Activated CD8-positive, alpha-beta T cell treated with anti-CD3 and anti-CD28 coated beads for 36 hours (primary cell): Measurements from ENCODE around the gene DCXR. TPM values are rescaled to one million over a fixed set of nuclear protein-coding genes. Genes with fewer than 3 reads are reported as not detected.

Experiments
- ATAC-seq: fragments of 200-7000 bp; cut with Tn5 transposase; one replicate; pipeline ENCODE4 v1.10.0; 2021; ENCODE audit warnings: mild to moderate bottlenecking, moderate library complexity
- CTCF ChIA-PET: fragments of 350-600 bp; sonication (Branson Sonifier 250); formaldehyde crosslinking; loops from one replicate; lab custom pipeline; 2021; ENCODE audit warnings: antibody characterized with exemption; lab: Charles Lee
- POLR2A ChIA-PET: fragments of 350-600 bp; sonication (Branson Sonifier 250); formaldehyde crosslinking; loops from one replicate; lab custom pipeline; 2021; ENCODE audit warnings: antibody characterized with exemption; lab: Charles Lee
- DNase-seq: peaks from one replicate; pipeline ENCODE4 v3.0.0-alpha.2; 2020
- H3K27ac Mint-ChIP-seq: one replicate; pipeline ENCODE4 v1.8.0; 2021; ENCODE audit warnings: mild to moderate bottlenecking, mixed read lengths
- H3K27me3 Mint-ChIP-seq: one replicate; pipeline ENCODE4 v1.8.0; 2021; ENCODE audit warnings: mixed read lengths
- H3K36me3 Mint-ChIP-seq: one replicate; pipeline ENCODE4 v1.8.0; 2021; ENCODE audit warnings: low read depth, mixed read lengths
- H3K4me1 Mint-ChIP-seq: one replicate; pipeline ENCODE4 v1.8.0; 2021; ENCODE audit warnings: low read depth, mixed read lengths
- H3K4me3 Mint-ChIP-seq: one replicate; pipeline ENCODE4 v1.8.0; 2021; ENCODE audit warnings: mild to moderate bottlenecking, moderate library complexity, mixed read lengths
- H3K9me3 Mint-ChIP-seq: one replicate; pipeline ENCODE4 v1.8.0; 2021; ENCODE audit warnings: mixed read lengths
- intact Hi-C: fragments of 100-400 bp; cut with micrococcal nuclease; formaldehyde crosslinking; loops from one replicate; pipeline ENCODE4 v1.10.0; 2022
- total RNA-seq, 2 experiments: library from RNA; stranded (reverse); gene quantifications; one replicate each; pipeline ENCODE4 v1.2.3, GENCODE V29; 2021
- TF ChIP-seq, protein P1 (sequence below): fragments of 200-600 bp; IDR thresholded peaks from one replicate; pipeline ENCODE4 v1.8.0; 2022; ENCODE audit warnings: antibody characterized with exemption, mild to moderate bottlenecking

The DCXR gene
- total RNA-seq, 2 experiments from 2014 or later = 99.2 to 101 TPM

DNA sequence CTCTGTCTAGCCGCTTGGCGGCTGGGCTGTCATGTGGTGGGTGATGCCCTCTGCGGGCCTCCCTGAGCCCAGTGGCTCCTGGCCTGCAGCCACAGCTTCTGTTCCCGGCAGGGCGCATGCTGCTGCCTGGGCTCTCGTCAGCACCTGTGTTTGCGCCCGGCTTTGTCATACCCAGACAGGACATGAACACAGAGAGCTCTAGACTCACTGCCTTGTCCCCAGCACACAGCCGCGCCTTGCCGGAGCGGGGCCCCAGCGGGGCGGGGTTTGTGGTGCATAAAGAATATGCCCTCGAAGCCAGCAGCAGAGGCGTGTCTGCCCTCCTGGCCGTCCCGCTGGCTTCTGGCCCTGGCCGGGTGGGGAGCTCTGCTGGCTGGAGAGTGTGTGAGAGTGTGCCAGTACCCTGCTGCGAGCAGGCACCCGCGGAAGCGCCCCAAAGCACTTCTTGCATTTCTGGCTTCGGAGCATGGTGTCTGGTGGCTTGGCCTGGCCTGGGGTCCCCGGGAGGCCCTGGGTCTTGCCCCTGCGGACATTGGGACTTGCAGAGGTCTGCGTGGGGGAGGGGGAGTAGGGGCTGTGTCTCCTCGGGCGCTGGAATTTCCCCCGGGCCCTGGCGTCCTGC lies 45.7 kb downstream of the DCXR start:
- DNase-seq (no peak), ATAC-seq (no peak)
- ChIA-PET POLR2A (interaction anchor here (1.1 kb wide), 1 partner anchor 13 kb away, joined by 3 read pairs; no protein-coding TSS in a partner anchor), CTCF (interaction anchor here (1.0 to 1.6 kb wide), 3 partner anchors 28 to 32 kb away, joined by 3 to 6 read pairs (median 4); no protein-coding TSS in a partner anchor)
- H3K4me3 Mint-ChIP-seq = no peak overlapping the region
- no peaks in the 10 kb centered on the region for H3K27me3 Mint-ChIP-seq
- no peaks in the 10 kb centered on the region for H3K9me3 Mint-ChIP-seq
- H3K27ac Mint-ChIP-seq = no peak overlapping the region
- no peaks in the 10 kb centered on the region for H3K4me1 Mint-ChIP-seq
- intact Hi-C loops = no loop called here
- no peaks in the 10 kb centered on the region for H3K36me3 Mint-ChIP-seq
- TF ChIP-seq, protein P1, sequence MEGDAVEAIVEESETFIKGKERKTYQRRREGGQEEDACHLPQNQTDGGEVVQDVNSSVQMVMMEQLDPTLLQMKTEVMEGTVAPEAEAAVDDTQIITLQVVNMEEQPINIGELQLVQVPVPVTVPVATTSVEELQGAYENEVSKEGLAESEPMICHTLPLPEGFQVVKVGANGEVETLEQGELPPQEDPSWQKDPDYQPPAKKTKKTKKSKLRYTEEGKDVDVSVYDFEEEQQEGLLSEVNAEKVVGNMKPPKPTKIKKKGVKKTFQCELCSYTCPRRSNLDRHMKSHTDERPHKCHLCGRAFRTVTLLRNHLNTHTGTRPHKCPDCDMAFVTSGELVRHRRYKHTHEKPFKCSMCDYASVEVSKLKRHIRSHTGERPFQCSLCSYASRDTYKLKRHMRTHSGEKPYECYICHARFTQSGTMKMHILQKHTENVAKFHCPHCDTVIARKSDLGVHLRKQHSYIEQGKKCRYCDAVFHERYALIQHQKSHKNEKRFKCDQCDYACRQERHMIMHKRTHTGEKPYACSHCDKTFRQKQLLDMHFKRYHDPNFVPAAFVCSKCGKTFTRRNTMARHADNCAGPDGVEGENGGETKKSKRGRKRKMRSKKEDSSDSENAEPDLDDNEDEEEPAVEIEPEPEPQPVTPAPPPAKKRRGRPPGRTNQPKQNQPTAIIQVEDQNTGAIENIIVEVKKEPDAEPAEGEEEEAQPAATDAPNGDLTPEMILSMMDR = no peak

DNA sequence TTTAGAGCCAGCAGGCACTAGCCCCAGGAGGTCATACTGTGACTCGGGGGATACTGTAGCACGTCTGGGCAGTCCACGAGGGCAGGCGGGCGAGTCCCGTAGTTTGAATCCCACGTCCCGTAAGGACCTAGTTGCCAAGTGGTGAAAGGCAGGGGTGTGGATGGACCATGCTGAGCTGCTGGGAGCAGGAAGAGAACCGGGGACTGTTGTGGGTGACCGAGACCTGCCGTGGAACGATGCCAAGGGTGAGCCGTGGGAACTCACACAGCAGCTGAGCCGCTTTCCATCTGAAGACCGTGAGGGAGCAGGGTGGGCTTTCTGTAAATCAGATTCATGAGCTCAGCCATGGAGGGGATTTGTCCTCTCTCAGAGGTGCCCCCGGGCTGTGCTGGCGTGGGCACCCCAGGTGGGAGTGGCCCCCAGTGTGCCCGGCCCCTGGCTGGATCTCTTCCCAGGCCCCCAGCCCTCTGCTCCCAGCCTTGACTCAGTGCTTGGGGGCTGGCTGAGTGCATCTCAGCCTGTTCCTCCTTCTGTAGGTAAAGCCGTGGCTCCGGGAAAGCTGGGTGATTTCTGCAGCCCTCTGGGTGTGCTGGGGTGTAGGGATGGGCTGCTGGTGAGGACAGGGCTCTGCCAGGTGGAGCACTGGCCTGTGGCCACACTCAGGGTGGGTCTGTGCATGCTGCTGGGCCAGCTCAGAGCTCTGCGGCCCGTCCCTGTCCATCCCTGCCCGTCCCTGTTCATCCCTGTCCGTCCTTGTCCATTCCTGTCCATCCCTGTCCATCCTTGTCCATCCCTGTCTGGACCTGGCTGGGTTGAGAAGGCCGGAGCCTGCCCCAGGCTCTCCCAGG lies 46.4 kb downstream of the DCXR start:
- Mint-ChIP-seq H3K27ac (no peak overlapping the region), H3K9me3 (no peaks in the 10 kb centered on the region), H3K4me3 (no peak overlapping the region), H3K4me1 (no peaks in the 10 kb centered on the region), H3K27me3 (no peaks in the 10 kb centered on the region), H3K36me3 (no peaks in the 10 kb centered on the region)
- TF ChIP-seq, protein P1 = no peak
- DNase-seq (no peak), ATAC-seq (no peak)
- ChIA-PET POLR2A (interaction anchor here (1.1 kb wide), 1 partner anchor 13 kb away, joined by 3 read pairs; no protein-coding TSS in a partner anchor), CTCF (interaction anchor here (1.4 to 1.6 kb wide), 2 partner anchors 29 to 31 kb away, joined by 4 to 6 read pairs; no protein-coding TSS in a partner anchor)
- intact Hi-C loops = no loop called here

DNA sequence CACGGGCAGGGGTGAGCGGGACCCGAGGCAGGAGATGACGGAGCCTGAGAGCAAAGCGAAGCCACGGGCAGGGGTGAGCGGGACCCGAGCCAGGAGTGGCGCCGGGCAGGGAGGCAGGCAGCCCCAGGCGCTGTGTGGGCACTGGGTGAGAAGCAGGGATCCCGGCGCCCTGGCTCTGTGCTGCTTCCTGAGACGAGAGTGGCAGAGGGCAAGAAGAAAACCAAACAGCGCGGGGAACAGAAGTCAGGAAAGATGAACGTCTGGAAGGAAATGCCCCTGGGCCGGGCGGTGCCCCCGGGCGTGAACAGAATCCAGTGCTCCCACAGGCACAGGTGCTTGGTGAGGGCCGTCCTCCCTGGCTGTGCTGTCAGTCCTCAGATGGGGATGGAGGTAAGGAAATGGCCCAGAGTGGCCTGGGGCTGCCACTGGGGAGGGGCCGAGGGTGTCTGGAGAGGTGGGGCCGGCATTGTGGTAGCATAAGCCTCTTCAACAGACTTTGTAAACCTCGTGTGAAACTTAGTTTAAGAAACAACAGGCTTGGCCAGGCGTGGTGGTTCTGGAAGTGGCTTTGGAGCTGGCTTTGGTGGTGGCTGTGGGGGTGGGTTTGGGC lies 50.2 kb downstream of the DCXR start:
- DNase-seq (no peak), ATAC-seq (no peak)
- Mint-ChIP-seq H3K36me3 (peaks cover 8% of the 10 kb centered on the region), H3K27ac (no peak overlapping the region), H3K4me1 (peaks cover 5% of the 10 kb centered on the region), H3K27me3 (no peaks in the 10 kb centered on the region), H3K4me3 (no peak overlapping the region), H3K9me3 (no peaks in the 10 kb centered on the region)
- ChIA-PET CTCF (interaction anchor here (2.7 kb wide), 1 partner anchor 33 kb away, joined by 9 read pairs; no protein-coding TSS in a partner anchor), POLR2A (interaction anchor here (1.3 kb wide), 1 partner anchor 19 kb away, joined by 3 read pairs; no protein-coding TSS in a partner anchor)
- TF ChIP-seq, protein P1 = no peak
- intact Hi-C loops = no loop called here

DNA sequence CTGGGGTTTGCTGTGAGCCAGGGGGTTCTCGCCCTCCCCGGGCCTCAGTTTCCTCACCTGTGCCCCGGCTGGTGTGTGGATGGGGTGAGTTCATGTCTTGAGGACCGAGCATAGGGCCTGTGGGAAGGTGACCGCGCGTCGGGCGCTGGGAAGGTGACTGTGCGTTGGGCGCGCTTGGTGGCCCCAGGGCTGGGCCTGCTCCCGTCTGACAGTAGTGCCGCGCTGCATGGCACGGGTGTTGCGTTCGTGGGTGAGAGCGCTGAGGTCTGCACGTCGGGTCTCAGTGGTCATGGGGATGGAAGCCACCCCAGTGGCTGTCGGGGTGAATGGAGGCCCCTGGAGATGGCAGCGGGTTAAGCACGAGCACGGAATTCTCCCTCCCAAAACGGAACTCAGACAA lies 50.9 kb downstream of the DCXR start:
- TF ChIP-seq, protein P1 = no peak
- DNase-seq (no peak), ATAC-seq (no peak)
- no peaks in the 10 kb centered on the region for H3K27me3 Mint-ChIP-seq
- intact Hi-C loops = no loop called here
- ChIA-PET CTCF (no interaction called here), POLR2A (no interaction called here)
- H3K36me3 Mint-ChIP-seq = peaks cover 8% of the 10 kb centered on the region
- peaks cover 5% of the 10 kb centered on the region for H3K4me1 Mint-ChIP-seq
- H3K27ac Mint-ChIP-seq = no peak overlapping the region
- H3K4me3 Mint-ChIP-seq = no peak overlapping the region
- no peaks in the 10 kb centered on the region for H3K9me3 Mint-ChIP-seq

Other genes with a start within 250 kb of the DCXR start
- gene GCGR, start 233.5 kb downstream of the DCXR start, total RNA-seq = not detected
- gene MCRIP1, start 204.4 kb downstream of the DCXR start, total RNA-seq = 10 to 100 TPM; 55.1 to 56.5 TPM
- not detected for gene PPP1R27, start 202.6 kb downstream of the DCXR start, total RNA-seq
- gene P4HB, start 177.2 kb downstream of the DCXR start, total RNA-seq = 100 to 1,000 TPM; 408 to 434 TPM
- gene ARHGDIA, start 166.4 kb downstream of the DCXR start, total RNA-seq = 100 to 1,000 TPM; 450 to 470 TPM
- gene ALYREF, start 146.1 kb downstream of the DCXR start, total RNA-seq = 100 to 1,000 TPM; 241 TPM
- 100 to 1,000 TPM; 122 to 130 TPM for gene ANAPC11, start 146.0 kb downstream of the DCXR start, total RNA-seq
- gene NPB, start 135.5 kb downstream of the DCXR start, total RNA-seq = under 1 TPM in 1 of 2 experiments, not detected in 1; 0.18 TPM
- 10 to 100 TPM; 20.5 to 22.6 TPM for gene PCYT2, start 126.3 kb downstream of the DCXR start, total RNA-seq
- 10 to 100 TPM; 28.1 to 32.0 TPM for gene SIRT7, start 119.5 kb downstream of the DCXR start, total RNA-seq
- 10 to 100 TPM; 12.4 to 14.1 TPM for gene MAFG, start 110.0 kb downstream of the DCXR start, total RNA-seq
- gene PYCR1, start 100.4 kb downstream of the DCXR start, total RNA-seq = 100 to 1,000 TPM; 140 to 141 TPM
- not detected for gene MYADML2, start 90.5 kb downstream of the DCXR start, total RNA-seq
- under 1 TPM; 0.41 to 0.49 TPM for gene NOTUM, start 76.5 kb downstream of the DCXR start, total RNA-seq
- gene ASPSCR1, start 60.1 kb downstream of the DCXR start, total RNA-seq = 10 to 100 TPM; 18.7 to 24.5 TPM
- gene CENPX, start 14.8 kb downstream of the DCXR start, total RNA-seq = 10 to 100 TPM; 88.7 to 98.1 TPM
- gene LRRC45, start 14.4 kb downstream of the DCXR start, total RNA-seq = 10 to 100 TPM; 12.9 TPM
- gene RAC3, start 6.0 kb downstream of the DCXR start, total RNA-seq = 1 to 10 TPM; 5.5 to 5.8 TPM
- 10 to 100 TPM; 14.2 to 15.3 TPM for gene RFNG, start 14.1 kb upstream of the DCXR start, total RNA-seq
- gene GPS1, start 14.2 kb upstream of the DCXR start, total RNA-seq = 10 to 100 TPM; 82.7 to 88.6 TPM
- 100 to 1,000 TPM; 139 to 140 TPM for gene DUS1L, start 28.1 kb upstream of the DCXR start, total RNA-seq
- 100 to 1,000 TPM; 250 to 260 TPM for gene FASN, start 60.5 kb upstream of the DCXR start, total RNA-seq
- gene CCDC57, start 175.1 kb upstream of the DCXR start, total RNA-seq = 10 to 100 TPM; 56.6 to 64.2 TPM
- 100 to 1,000 TPM; 183 to 193 TPM for gene SLC16A3, start 191.3 kb upstream of the DCXR start, total RNA-seq
- gene CSNK1D, start 236.0 kb upstream of the DCXR start, total RNA-seq = 10 to 100 TPM; 90.6 to 97.0 TPM